Panc1 (cell line): Measurements from ENCODE around the gene EYA3. TPM values are rescaled to one million over a fixed set of nuclear protein-coding genes. Genes with fewer than 3 reads are reported as not detected.

Experiments
- ATAC-seq: fragments of 200-7000 bp; cut with Tn5 transposase; 2 replicates; pipeline ENCODE4 v1.9.1; 2020; ENCODE audit warnings: mild to moderate bottlenecking, moderate library complexity
- BruUV-seq: library from RNA; stranded (reverse); fragments of 400-500 nt; replicated peaks from 2 replicates; lab custom pipeline; 2021; lab: Mats Ljungman, UMichigan
- CTCF ChIA-PET: fragments of 300-600 bp; sonication (Branson Sonifier 250); formaldehyde crosslinking; loops from one replicate; lab custom pipeline; 2022; ENCODE audit warnings: antibody characterized with exemption; lab: Charles Lee
- POLR2A ChIA-PET: fragments of 300-600 bp; sonication (Branson Sonifier 250); formaldehyde crosslinking; loops from one replicate; lab custom pipeline; 2022; ENCODE audit warnings: antibody characterized with exemption; lab: Charles Lee
- DNase-seq: peaks from one replicate; pipeline ENCODE4 v3.0.0-alpha.2; 2010; ENCODE audit warnings: low read depth, low spot score
- H3K27ac ChIP-seq: 2 replicates; pipeline ENCODE4 v1.5.1; 2011; ENCODE audit warnings: mild to moderate bottlenecking, low read length, inconsistent platforms
- H3K27me3 ChIP-seq: fragments of 200-500 bp; sonication (Bioruptor generic); 2 replicates; pipeline ENCODE4 v1.6.0; 2014; ENCODE audit warnings: low read length, inconsistent platforms; ENCODE audit not compliant: control insufficient read depth, insufficient read depth
- H3K36me3 ChIP-seq: fragments of 200-500 bp; sonication (Bioruptor generic); 2 replicates; pipeline ENCODE4 v1.5.1; 2014; ENCODE audit warnings: inconsistent platforms, mild to moderate bottlenecking, low read length, moderate library complexity; ENCODE audit not compliant: control insufficient read depth, insufficient read depth
- H3K4me1 ChIP-seq: 2 replicates; pipeline ENCODE4 v1.5.1; 2011; ENCODE audit warnings: inconsistent platforms, mild to moderate bottlenecking, low read length, moderate library complexity; ENCODE audit not compliant: control insufficient read depth, insufficient read depth
- H3K4me3 ChIP-seq, 2 experiments: 2 replicates each; pipeline ENCODE4 v1.5.1; 2011 to 2012; ENCODE audit warnings: low read depth in 2 of 2, low read length in 2 of 2, mild to moderate bottlenecking in 2 of 2, inconsistent platforms in 1 of 2, moderate library complexity in 1 of 2
- H3K9me3 ChIP-seq: fragments of 200-500 bp; sonication (Bioruptor generic); 2 replicates; pipeline ENCODE4 v1.5.1; 2014; ENCODE audit warnings: low read depth, mild to moderate bottlenecking, inconsistent platforms, low read length, moderate library complexity; ENCODE audit not compliant: control insufficient read depth, insufficient read depth
- POLR2AphosphoS5 ChIP-seq: IDR thresholded peaks from 2 replicates; pipeline ENCODE4 v1.6.1; 2012; ENCODE audit warnings: mild to moderate bottlenecking, low read depth, low read length, moderate library complexity
- SIN3A ChIP-seq: IDR thresholded peaks from 2 replicates; pipeline ENCODE4 v1.6.1; 2012; ENCODE audit warnings: low read depth, mild to moderate bottlenecking, low read length, moderate library complexity, borderline replicate concordance; ENCODE audit not compliant: insufficient read depth
- TCF7L2 ChIP-seq: IDR thresholded peaks from 2 replicates; pipeline ENCODE4 v1.6.1; 2011; ENCODE audit warnings: mild to moderate bottlenecking, low read depth, low read length, inconsistent platforms
- in situ Hi-C: cut with HindIII; loops from 2 replicates; pipeline ENCODE4 v1.10.0; 2016; ENCODE audit warnings: low sequenced_read_pairs, low pct_unique_long_range_greater_than_20kb
- intact Hi-C: fragments of 100-400 bp; cut with micrococcal nuclease; formaldehyde crosslinking; loops from one replicate; pipeline ENCODE4 v1.10.0; 2022; ENCODE audit not compliant: unreplicated experiment
- total RNA-seq: library from RNA; stranded (reverse); gene quantifications from one replicate; pipeline ENCODE4 v1.2.1, GENCODE V29; 2021; ENCODE audit not compliant: unreplicated experiment
- TF ChIP-seq, protein P1 (sequence below): fragments of 450-650 bp; IDR thresholded peaks from 2 replicates; pipeline ENCODE4 v1.5.1; 2017; ENCODE audit warnings: mild to moderate bottlenecking
- TF ChIP-seq, protein P2 (sequence below), 2 experiments: IDR thresholded peaks; 2 replicates each; pipeline ENCODE4 v1.6.1; 2011 to 2012; ENCODE audit warnings: low read depth in 2 of 2, control low read depth in 1 of 2, low read length in 1 of 2, mild to moderate bottlenecking in 1 of 2, moderate library complexity in 1 of 2; ENCODE audit not compliant: insufficient read depth in 1 of 2

EYA3 gene
- total RNA-seq, 1 experiment from 2014 or later: 17.5 TPM

DNA sequence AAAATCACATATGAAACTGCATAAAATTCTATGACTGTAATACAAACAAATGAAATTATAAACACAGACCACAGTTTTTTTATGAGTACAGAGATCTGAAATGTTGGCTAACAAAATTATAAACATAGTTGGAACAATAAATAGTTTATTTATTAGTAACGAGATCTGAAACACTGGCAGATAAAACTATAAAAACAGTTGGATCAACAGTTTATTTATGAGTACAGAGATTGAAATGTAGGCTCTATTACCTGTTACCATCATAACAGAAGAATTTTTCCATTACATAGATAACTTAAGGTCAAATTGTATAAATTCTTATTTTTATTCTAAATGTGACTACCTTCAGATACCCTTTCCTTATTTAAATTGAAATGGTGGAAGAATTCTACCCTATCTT, 14.5 kb downstream of the EYA3 start:
- Histone ChIP-seq H3K4me1 (peaks cover 11% of the 10 kb centered on the region), H3K9me3 (no peaks in the 10 kb centered on the region), H3K4me3 (no peak overlapping the region), H3K27me3 (no peaks in the 10 kb centered on the region), H3K27ac (no peak overlapping the region), H3K36me3 (no peaks in the 10 kb centered on the region; the same call in 1 of the 2 replicates)
- DNase-seq: no peak
- in situ Hi-C loops: no loop called here
- POLR2A ChIA-PET: no interaction called here
- no TSS peak for BruUV-seq
- intact Hi-C loops: no loop called here
- TF ChIP-seq, protein P1, sequence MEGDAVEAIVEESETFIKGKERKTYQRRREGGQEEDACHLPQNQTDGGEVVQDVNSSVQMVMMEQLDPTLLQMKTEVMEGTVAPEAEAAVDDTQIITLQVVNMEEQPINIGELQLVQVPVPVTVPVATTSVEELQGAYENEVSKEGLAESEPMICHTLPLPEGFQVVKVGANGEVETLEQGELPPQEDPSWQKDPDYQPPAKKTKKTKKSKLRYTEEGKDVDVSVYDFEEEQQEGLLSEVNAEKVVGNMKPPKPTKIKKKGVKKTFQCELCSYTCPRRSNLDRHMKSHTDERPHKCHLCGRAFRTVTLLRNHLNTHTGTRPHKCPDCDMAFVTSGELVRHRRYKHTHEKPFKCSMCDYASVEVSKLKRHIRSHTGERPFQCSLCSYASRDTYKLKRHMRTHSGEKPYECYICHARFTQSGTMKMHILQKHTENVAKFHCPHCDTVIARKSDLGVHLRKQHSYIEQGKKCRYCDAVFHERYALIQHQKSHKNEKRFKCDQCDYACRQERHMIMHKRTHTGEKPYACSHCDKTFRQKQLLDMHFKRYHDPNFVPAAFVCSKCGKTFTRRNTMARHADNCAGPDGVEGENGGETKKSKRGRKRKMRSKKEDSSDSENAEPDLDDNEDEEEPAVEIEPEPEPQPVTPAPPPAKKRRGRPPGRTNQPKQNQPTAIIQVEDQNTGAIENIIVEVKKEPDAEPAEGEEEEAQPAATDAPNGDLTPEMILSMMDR: no peak
- TF ChIP-seq TCF7L2: no peak
- TF ChIP-seq SIN3A: no peak
- TF ChIP-seq, protein P2, sequence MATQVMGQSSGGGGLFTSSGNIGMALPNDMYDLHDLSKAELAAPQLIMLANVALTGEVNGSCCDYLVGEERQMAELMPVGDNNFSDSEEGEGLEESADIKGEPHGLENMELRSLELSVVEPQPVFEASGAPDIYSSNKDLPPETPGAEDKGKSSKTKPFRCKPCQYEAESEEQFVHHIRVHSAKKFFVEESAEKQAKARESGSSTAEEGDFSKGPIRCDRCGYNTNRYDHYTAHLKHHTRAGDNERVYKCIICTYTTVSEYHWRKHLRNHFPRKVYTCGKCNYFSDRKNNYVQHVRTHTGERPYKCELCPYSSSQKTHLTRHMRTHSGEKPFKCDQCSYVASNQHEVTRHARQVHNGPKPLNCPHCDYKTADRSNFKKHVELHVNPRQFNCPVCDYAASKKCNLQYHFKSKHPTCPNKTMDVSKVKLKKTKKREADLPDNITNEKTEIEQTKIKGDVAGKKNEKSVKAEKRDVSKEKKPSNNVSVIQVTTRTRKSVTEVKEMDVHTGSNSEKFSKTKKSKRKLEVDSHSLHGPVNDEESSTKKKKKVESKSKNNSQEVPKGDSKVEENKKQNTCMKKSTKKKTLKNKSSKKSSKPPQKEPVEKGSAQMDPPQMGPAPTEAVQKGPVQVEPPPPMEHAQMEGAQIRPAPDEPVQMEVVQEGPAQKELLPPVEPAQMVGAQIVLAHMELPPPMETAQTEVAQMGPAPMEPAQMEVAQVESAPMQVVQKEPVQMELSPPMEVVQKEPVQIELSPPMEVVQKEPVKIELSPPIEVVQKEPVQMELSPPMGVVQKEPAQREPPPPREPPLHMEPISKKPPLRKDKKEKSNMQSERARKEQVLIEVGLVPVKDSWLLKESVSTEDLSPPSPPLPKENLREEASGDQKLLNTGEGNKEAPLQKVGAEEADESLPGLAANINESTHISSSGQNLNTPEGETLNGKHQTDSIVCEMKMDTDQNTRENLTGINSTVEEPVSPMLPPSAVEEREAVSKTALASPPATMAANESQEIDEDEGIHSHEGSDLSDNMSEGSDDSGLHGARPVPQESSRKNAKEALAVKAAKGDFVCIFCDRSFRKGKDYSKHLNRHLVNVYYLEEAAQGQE (IDR thresholded peaks at IDR 0.05; ENCODE audit: insufficient read depth in 1 of 2, low read depth in 2 of 2, low read length in 1 of 2): no peak
- no peak for TF ChIP-seq POLR2AphosphoS5
- ATAC-seq: no peak
- CTCF ChIA-PET: no interaction called here

DNA sequence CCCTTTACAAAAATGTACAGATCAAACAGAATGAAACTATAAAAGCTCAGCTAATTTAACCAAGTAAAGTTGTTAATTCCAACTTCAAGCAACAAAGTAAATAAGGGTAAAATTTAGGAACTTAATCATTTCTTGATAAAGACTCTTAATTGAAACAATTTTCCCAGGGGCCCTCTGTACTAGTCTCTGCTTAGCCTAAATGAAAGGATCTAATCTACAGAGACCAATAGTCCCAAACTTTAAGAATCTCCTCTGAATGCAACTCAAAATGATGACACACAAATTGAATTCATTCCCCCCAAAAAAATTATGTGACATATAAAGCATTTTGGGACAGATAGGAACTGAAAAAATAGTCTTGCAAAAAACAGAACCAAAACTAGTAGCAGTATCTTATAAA, 16.6 kb downstream of the EYA3 start:
- peaks cover 17% of the 10 kb centered on the region; the same call in 1 of the 2 replicates for H3K4me1 ChIP-seq
- TF ChIP-seq, protein P2 (IDR thresholded peaks at IDR 0.05; ENCODE audit: insufficient read depth in 1 of 2, low read depth in 2 of 2, low read length in 1 of 2): no peak
- TF ChIP-seq POLR2AphosphoS5 (no peak), TCF7L2 (no peak), SIN3A (no peak)
- TF ChIP-seq, protein P1: no peak
- in situ Hi-C loops (no loop called here), intact Hi-C loops (no loop called here)
- ChIA-PET POLR2A (no interaction called here), CTCF (no interaction called here)
- no peak overlapping the region for H3K4me3 ChIP-seq
- H3K36me3 ChIP-seq: no peaks in the 10 kb centered on the region; the same call in 1 of the 2 replicates
- DNase-seq (no peak), ATAC-seq (no peak)
- H3K27ac ChIP-seq: no peak overlapping the region
- H3K27me3 ChIP-seq: no peaks in the 10 kb centered on the region
- BruUV-seq: no TSS peak
- H3K9me3 ChIP-seq: no peaks in the 10 kb centered on the region
